ENCODE data around the gene PRR35. TPM values are rescaled to one million over a fixed set of nuclear protein-coding genes. Genes with fewer than 3 reads are reported as not detected.

Gene PRR35
- total and polyA plus RNA-seq, 2 of the 4 experiments (the other 2 are of a cell fraction), result not detected

DNA sequence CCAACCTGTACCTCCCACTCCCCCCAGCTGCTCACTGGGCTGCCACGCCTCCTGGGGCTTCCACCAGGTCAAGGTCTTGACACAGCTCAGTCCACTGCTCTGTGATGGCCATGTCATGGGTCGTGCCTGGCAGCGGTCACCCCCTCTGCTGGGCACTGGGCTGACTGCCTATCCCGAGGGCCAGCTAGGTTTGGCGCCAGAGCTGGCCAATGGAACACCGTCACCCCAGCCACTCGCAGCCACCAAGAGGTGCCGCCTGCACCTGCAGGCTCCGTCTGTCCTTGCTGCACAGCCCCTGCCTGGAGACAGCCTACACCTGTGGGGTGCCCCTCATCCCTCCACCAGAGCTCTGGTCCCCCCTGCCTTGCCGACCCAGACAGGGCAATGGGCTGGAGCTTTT, 25.2 kb downstream of the PRR35 start:
- intact Hi-C loops (cut with micrococcal nuclease), result no loop called here
- no peak overlapping the region for H2BK15ac ChIP-seq (ENCODE audit: low read depth, low read length)
- ChIA-PET CTCF (no interaction called here), POLR2A (ENCODE audit: unreplicated experiment) (no interaction called here)
- no peak overlapping the region for H3K4me3 ChIP-seq (ENCODE audit: insufficient read depth, low read depth, low read length)
- no TSS peak for BruUV-seq (replicated peaks)
- no peak overlapping the region for H2BK20ac ChIP-seq (ENCODE audit: low read depth, low read length)
- peaks cover 6% of the 10 kb centered on the region for H4K20me1 ChIP-seq (ENCODE audit: insufficient read depth, low read length)
- dilution Hi-C loops (cut with HindIII; ENCODE audit: low sequenced_read_pairs, unreplicated experiment), result no loop called here
- H3K36me3 ChIP-seq (ENCODE audit: control insufficient read depth, insufficient read depth, low read length), result peaks cover 7% of the 10 kb centered on the region; the same call in 1 of the 2 replicates
- peaks cover 11 to 30% of the 10 kb centered on the region in 2 experiments; a peak in 3 of 4 replicates for H3K79me1 ChIP-seq (ENCODE audit: low read depth in 1 of 2, low read length in 2 of 2)
- H3K27me3 ChIP-seq (ENCODE audit: control insufficient read depth, insufficient read depth, low read length), result no peaks in the 10 kb centered on the region
- no peak overlapping the region for H3K4me2 ChIP-seq (ENCODE audit: low read depth, low read length)
- H2BK120ac ChIP-seq (ENCODE audit: low read depth, low read length), result no peak overlapping the region
- no peak overlapping the region for H3K14ac ChIP-seq (replicated peaks; ENCODE audit: low read depth, low read length)
- no peak overlapping the region for H3K27ac ChIP-seq (ENCODE audit: insufficient read depth, low read length)
- peaks cover 9% of the 10 kb centered on the region; the same call in 1 of the 2 replicates for H3K9me1 ChIP-seq (ENCODE audit: insufficient read depth, low read length)
- no peak overlapping the region for H4K5ac ChIP-seq (ENCODE audit: low read depth, low read length)
- ATAC-seq (ENCODE audit: low read depth) (no peak), DNase-seq (no peak)
- no peak for TF ChIP-seq SMC3 (IDR thresholded peaks at IDR 0.05; ENCODE audit: low read depth, low read length)
- TF ChIP-seq MAFK (IDR thresholded peaks at IDR 0.05; ENCODE audit: low read depth, low read length), result no peak
- TF ChIP-seq BHLHE40 (IDR thresholded peaks at IDR 0.05; ENCODE audit: low read depth, low read length), result no peak
- TF ChIP-seq RCOR1 (IDR thresholded peaks at IDR 0.05; ENCODE audit: insufficient replicate concordance, low read length), result no peak
- no peak for TF ChIP-seq POLR2A (IDR thresholded peaks at IDR 0.05; ENCODE audit: low read depth, low read length)
- no peak for TF ChIP-seq NFE2L2 (IDR thresholded peaks at IDR 0.05; ENCODE audit: low read depth, low read length)
- TF ChIP-seq RFX5 (IDR thresholded peaks at IDR 0.05; ENCODE audit: low read depth, low read length), result no peak
- TF ChIP-seq RAD21 (IDR thresholded peaks at IDR 0.05; ENCODE audit: low read length), result no peak
- TF ChIP-seq, protein P1, sequence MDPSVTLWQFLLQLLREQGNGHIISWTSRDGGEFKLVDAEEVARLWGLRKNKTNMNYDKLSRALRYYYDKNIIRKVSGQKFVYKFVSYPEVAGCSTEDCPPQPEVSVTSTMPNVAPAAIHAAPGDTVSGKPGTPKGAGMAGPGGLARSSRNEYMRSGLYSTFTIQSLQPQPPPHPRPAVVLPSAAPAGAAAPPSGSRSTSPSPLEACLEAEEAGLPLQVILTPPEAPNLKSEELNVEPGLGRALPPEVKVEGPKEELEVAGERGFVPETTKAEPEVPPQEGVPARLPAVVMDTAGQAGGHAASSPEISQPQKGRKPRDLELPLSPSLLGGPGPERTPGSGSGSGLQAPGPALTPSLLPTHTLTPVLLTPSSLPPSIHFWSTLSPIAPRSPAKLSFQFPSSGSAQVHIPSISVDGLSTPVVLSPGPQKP (IDR thresholded peaks at IDR 0.05; ENCODE audit: borderline replicate concordance, low read depth, low read length), result no peak
- TF ChIP-seq CTCF (conservative IDR thresholded peaks at IDR 0.05; ENCODE audit: low read depth, low read length), result no peak
- no peak for TF ChIP-seq MXI1 (IDR thresholded peaks at IDR 0.05; ENCODE audit: borderline replicate concordance, low read depth, low read length)
- TF ChIP-seq MAZ (IDR thresholded peaks at IDR 0.05; ENCODE audit: borderline replicate concordance, low read depth, low read length), result no peak
- no peak for TF ChIP-seq CHD1 (IDR thresholded peaks at IDR 0.05; ENCODE audit: low read depth, low read length)
- no peak for TF ChIP-seq USF2 (IDR thresholded peaks at IDR 0.05; ENCODE audit: low read depth, low read length)
- TF ChIP-seq CEBPB (IDR thresholded peaks at IDR 0.05; ENCODE audit: low read depth, low read length), result no peak
- TF ChIP-seq FOS (IDR thresholded peaks at IDR 0.05; ENCODE audit: low read depth, low read length), result no peak
- H4K91ac ChIP-seq (ENCODE audit: insufficient read depth, low read depth, low read length), result no peak overlapping the region; the same call in 1 of the 2 replicates
- no peak overlapping the region for H4K8ac ChIP-seq (ENCODE audit: low read depth in 2 of 2, low read length in 2 of 2)
- H2AK9ac ChIP-seq (replicated peaks; ENCODE audit: low read depth, low read length, poor library complexity), result peak overlapping the region; percentile 59
- H3K9ac ChIP-seq (ENCODE audit: low read depth, low read length), result no peak overlapping the region
- no peak overlapping the region for H3K23ac ChIP-seq (ENCODE audit: low read depth, low read length)
- H3K4ac ChIP-seq (ENCODE audit: low read depth, low read length), result no peak overlapping the region
- no peaks in the 10 kb centered on the region for H3K9me3 ChIP-seq (ENCODE audit: control insufficient read depth, insufficient read depth, low read length)
- in situ Hi-C loops (cut with MboI; ENCODE audit: low sequenced_read_pairs), result no loop called here
- no peak overlapping the region for H2AK5ac ChIP-seq (ENCODE audit: low read depth, low read length)
- no peak overlapping the region for H2BK5ac ChIP-seq (ENCODE audit: low read depth, low read length, poor library complexity, severe bottlenecking)
- H3K4me1 ChIP-seq (ENCODE audit: control insufficient read depth, insufficient read depth, low read length), result peaks cover 11% of the 10 kb centered on the region
- no peak overlapping the region for H3K56ac ChIP-seq (ENCODE audit: extremely low read depth, insufficient read depth, low read length)
- no peak overlapping the region for H3K18ac ChIP-seq (ENCODE audit: low read depth, low read length)
- 36% methylated on average over 9 of the region's 10 CpGs; no CpG with 5 or more reads in 1 of the 2 experiments for WGBS, 2 experiments (ENCODE audit: extremely low coverage in 2 of 2, insufficient read length in 1 of 2)
- H2AFZ ChIP-seq (replicated peaks; ENCODE audit: low read length, poor library complexity), result peak overlapping the region; percentile 10
